Trophoblast cell (in vitro differentiated cells and primary cell): ENCODE results near the gene FBXW11.

Experiments used
- DNase-seq, 2 donors: peaks; one replicate each; pipeline ENCODE4 v3.0.0-alpha.2; 2016
- H2AFZ ChIP-seq: 2 replicates; pipeline ENCODE4 v1.6.1; 2013; ENCODE audit warnings: low read length, moderate library complexity, mild to moderate bottlenecking; ENCODE audit not compliant: insufficient read depth, poor library complexity
- H2AK5ac ChIP-seq: 2 replicates; pipeline ENCODE4 v1.6.1; 2013; ENCODE audit warnings: mild to moderate bottlenecking, low read length
- H2BK120ac ChIP-seq: 2 replicates; pipeline ENCODE4 v1.6.1; 2013; ENCODE audit warnings: low read length, mild to moderate bottlenecking, moderate library complexity; ENCODE audit not compliant: insufficient read depth, poor library complexity
- H2BK12ac ChIP-seq: 2 replicates; pipeline ENCODE4 v1.6.1; 2013; ENCODE audit warnings: mild to moderate bottlenecking, low read length, moderate library complexity
- H2BK5ac ChIP-seq: 2 replicates; pipeline ENCODE4 v1.6.1; 2013; ENCODE audit warnings: low read length, low read depth, moderate library complexity, mild to moderate bottlenecking; ENCODE audit not compliant: poor library complexity
- H3K14ac ChIP-seq: 2 replicates; pipeline ENCODE4 v1.6.1; 2013; ENCODE audit warnings: mild to moderate bottlenecking, low read length
- H3K18ac ChIP-seq: 2 replicates; pipeline ENCODE4 v1.6.1; 2013; ENCODE audit warnings: mild to moderate bottlenecking, low read length
- H3K23ac ChIP-seq: 2 replicates; pipeline ENCODE4 v1.6.1; 2013; ENCODE audit warnings: low read length
- H3K27ac ChIP-seq: 2 replicates; pipeline ENCODE4 v1.5.1; 2013; ENCODE audit warnings: low read depth, mild to moderate bottlenecking, inconsistent platforms, low read length, moderate library complexity
- H3K27me3 ChIP-seq: 2 replicates; pipeline ENCODE4 v1.6.1; 2013; ENCODE audit warnings: inconsistent platforms, mild to moderate bottlenecking, low read length, moderate library complexity; ENCODE audit not compliant: insufficient read depth
- H3K36me3 ChIP-seq, 2 experiments: 1 replicate in 1 of 2; 2 replicates in 1 of 2; pipeline ENCODE4 v1.6.1; 2013; ENCODE audit warnings: low read length in 2 of 2, mild to moderate bottlenecking in 2 of 2, moderate library complexity in 1 of 2; ENCODE audit not compliant: insufficient read depth in 2 of 2, control insufficient read depth in 1 of 2
- H3K4ac ChIP-seq: 2 replicates; pipeline ENCODE4 v1.6.1; 2013; ENCODE audit warnings: low read depth, mild to moderate bottlenecking, low read length, moderate library complexity
- H3K4me1 ChIP-seq, 2 experiments: 1 replicate in 1 of 2; 2 replicates in 1 of 2; pipeline ENCODE4 v1.6.1; 2013; ENCODE audit warnings: low read length in 2 of 2, mild to moderate bottlenecking in 2 of 2, moderate library complexity in 1 of 2; ENCODE audit not compliant: insufficient read depth in 2 of 2, control insufficient read depth in 1 of 2
- H3K4me2 ChIP-seq: 2 replicates; pipeline ENCODE4 v1.6.1; 2013; ENCODE audit warnings: inconsistent platforms, mild to moderate bottlenecking, low read length, moderate library complexity
- H3K4me3 ChIP-seq: 2 replicates; pipeline ENCODE4 v1.5.1; 2013; ENCODE audit warnings: mild to moderate bottlenecking, low read depth, low read length, inconsistent platforms
- H3K79me1 ChIP-seq: one replicate; pipeline ENCODE4 v1.6.1; 2013; ENCODE audit warnings: low read length
- H3K79me2 ChIP-seq: 2 replicates; pipeline ENCODE4 v1.6.1; 2013; ENCODE audit warnings: low read length, mild to moderate bottlenecking; ENCODE audit not compliant: control insufficient read depth, insufficient read depth, poor library complexity
- H3K9ac ChIP-seq: 2 replicates; pipeline ENCODE4 v1.6.1; 2013; ENCODE audit warnings: mild to moderate bottlenecking, low read length
- H3K9me3 ChIP-seq: 2 replicates; pipeline ENCODE4 v1.6.1; 2013; ENCODE audit warnings: low read depth, mild to moderate bottlenecking, control low read depth, inconsistent platforms, low read length; ENCODE audit not compliant: insufficient read depth
- H4K12ac ChIP-seq: 2 replicates; pipeline ENCODE4 v1.6.1; 2013; ENCODE audit warnings: low read depth, mild to moderate bottlenecking, low read length, moderate library complexity
- H4K8ac ChIP-seq: 2 replicates; pipeline ENCODE4 v1.6.1; 2013; ENCODE audit warnings: low read depth, mild to moderate bottlenecking, low read length, moderate library complexity
- H4K91ac ChIP-seq: one replicate; pipeline ENCODE4 v1.6.1; 2013; ENCODE audit warnings: low read depth, mild to moderate bottlenecking, low read length, moderate library complexity
- WGBS: extraction: QIAGEN DNeasy Blood & Tissue Kit; methylation state at CpG from one replicate; pipeline ENCODE4 v1.1.7; 2013; ENCODE audit warnings: missing lambda C conversion rate; ENCODE audit not compliant: insufficient read length, insufficient coverage; ENCODE audit errors: extremely low coverage; 5-methylcytosine and 5-hydroxymethylcytosine counted together

FBXW11 gene

DNA sequence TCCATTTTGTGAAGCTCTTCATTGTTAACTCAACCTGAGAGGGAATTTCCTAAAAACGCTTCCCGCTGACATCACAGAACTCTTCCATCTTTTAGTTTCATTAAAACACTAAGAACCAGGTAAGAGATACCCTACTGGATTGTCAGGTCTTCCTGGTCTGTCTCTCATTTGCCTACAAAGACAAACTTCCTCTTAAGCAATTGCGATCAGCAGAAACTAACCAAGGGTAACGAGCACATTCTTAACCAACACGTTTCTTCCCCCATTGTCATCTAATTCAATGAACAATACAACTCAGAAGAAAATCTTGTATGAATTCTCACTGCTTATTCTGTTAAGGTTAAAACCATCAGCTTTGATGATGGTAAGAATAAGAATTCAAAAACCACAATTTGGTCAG lies 6.6 kb downstream of the FBXW11 start:
- H3K4ac ChIP-seq = no peak overlapping the region
- H3K18ac ChIP-seq = no peak overlapping the region
- H3K27me3 ChIP-seq = no peaks in the 10 kb centered on the region
- no peak overlapping the region for H3K4me2 ChIP-seq
- H2AK5ac ChIP-seq = no peak overlapping the region
- H3K4me1 ChIP-seq = peaks cover 0 to 3% of the 10 kb centered on the region in 2 experiments
- DNase-seq = no peak
- H2BK5ac ChIP-seq = no peak overlapping the region
- no peak overlapping the region for H4K91ac ChIP-seq
- H4K12ac ChIP-seq = no peak overlapping the region
- peaks cover 5% of the 10 kb centered on the region for H3K79me2 ChIP-seq
- no peak overlapping the region for H3K9ac ChIP-seq
- H3K36me3 ChIP-seq = peaks cover 3% of the 10 kb centered on the region in 2 experiments
- no peak overlapping the region for H3K4me3 ChIP-seq
- H3K79me1 ChIP-seq = no peaks in the 10 kb centered on the region
- H3K9me3 ChIP-seq = no peaks in the 10 kb centered on the region
- whole genome bisulfite sequencing = no CpG with 5 or more reads among the region's 5 CpGs
- no peak overlapping the region for H2BK120ac ChIP-seq
- no peak overlapping the region for H2AFZ ChIP-seq
- no peak overlapping the region for H2BK12ac ChIP-seq
- no peak overlapping the region for H3K14ac ChIP-seq
- no peak overlapping the region for H3K27ac ChIP-seq
- H3K23ac ChIP-seq = no peak overlapping the region
- no peak overlapping the region for H4K8ac ChIP-seq

DNA sequence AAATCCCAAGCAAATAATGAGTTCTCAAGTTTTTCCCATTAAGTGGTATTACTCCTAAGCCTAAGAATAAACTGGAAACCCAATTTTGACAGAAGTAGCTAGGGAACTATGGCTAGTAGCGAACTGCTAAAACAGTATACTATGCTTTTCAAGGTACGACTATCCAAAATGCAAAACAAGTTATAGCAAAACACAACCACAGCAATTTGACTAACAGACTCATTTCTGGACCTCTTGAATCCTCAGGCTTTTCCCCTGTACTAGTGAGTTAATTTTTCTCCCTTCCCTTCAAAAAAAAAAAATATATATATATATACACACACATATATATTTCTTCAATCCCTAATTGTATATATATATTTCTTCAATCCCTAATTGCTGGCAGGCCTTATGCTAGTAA lies 7.3 kb downstream of the FBXW11 start:
- H3K14ac ChIP-seq = no peak overlapping the region
- no peak overlapping the region for H3K27ac ChIP-seq
- H4K91ac ChIP-seq = no peak overlapping the region
- H4K12ac ChIP-seq = no peak overlapping the region
- H3K9ac ChIP-seq = no peak overlapping the region
- H3K79me2 ChIP-seq = peaks cover 5% of the 10 kb centered on the region
- H2BK5ac ChIP-seq = no peak overlapping the region
- no peak overlapping the region for H2BK12ac ChIP-seq
- no peak overlapping the region for H3K4ac ChIP-seq
- H4K8ac ChIP-seq = no peak overlapping the region
- H3K4me1 ChIP-seq = peaks cover 0 to 2% of the 10 kb centered on the region in 2 experiments
- no peak overlapping the region for H2AFZ ChIP-seq
- H3K4me3 ChIP-seq = no peak overlapping the region
- H3K9me3 ChIP-seq = no peaks in the 10 kb centered on the region
- no peak overlapping the region for H3K18ac ChIP-seq
- no peak overlapping the region for H3K23ac ChIP-seq
- no peak overlapping the region for H2AK5ac ChIP-seq
- H3K27me3 ChIP-seq = no peaks in the 10 kb centered on the region
- no CpG with 5 or more reads among the region's 2 CpGs for WGBS
- no peak overlapping the region for H2BK120ac ChIP-seq
- H3K36me3 ChIP-seq = peaks cover 3% of the 10 kb centered on the region in 2 experiments
- H3K79me1 ChIP-seq = no peaks in the 10 kb centered on the region
- no peak overlapping the region for H3K4me2 ChIP-seq
- no peak for DNase-seq

DNA sequence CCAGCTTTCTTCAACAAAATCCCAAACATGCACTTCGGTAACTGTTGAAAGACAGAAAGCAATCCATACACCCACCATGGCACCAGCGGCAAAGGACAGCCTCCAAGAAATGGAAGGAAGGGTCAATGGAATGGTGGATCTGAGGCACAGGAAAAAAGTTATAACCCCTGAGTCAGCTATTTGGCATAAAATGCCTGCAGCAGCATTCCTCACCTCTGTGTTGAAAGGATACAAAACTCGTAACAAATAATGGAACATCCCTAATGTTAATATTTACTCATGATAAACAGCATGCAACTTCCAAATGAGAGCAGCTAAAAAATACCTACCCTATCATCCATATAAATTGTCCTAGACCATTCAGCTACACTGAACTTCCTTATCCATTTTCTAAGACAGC lies 9.4 kb downstream of the FBXW11 start:
- Histone ChIP-seq H3K79me2 (peaks cover 4% of the 10 kb centered on the region), H2BK5ac (no peak overlapping the region), H4K8ac (no peak overlapping the region), H3K14ac (no peak overlapping the region), H3K4me3 (no peak overlapping the region), H3K9ac (no peak overlapping the region), H3K4me2 (no peak overlapping the region), H3K18ac (no peak overlapping the region), H2AK5ac (no peak overlapping the region), H3K27me3 (no peaks in the 10 kb centered on the region), H2BK120ac (no peak overlapping the region), H3K79me1 (no peaks in the 10 kb centered on the region), H2AFZ (no peak overlapping the region), H3K36me3 (peaks cover 4 to 6% of the 10 kb centered on the region in 2 experiments), H2BK12ac (no peak overlapping the region), H3K4me1 (peaks cover 0 to 2% of the 10 kb centered on the region in 2 experiments), H4K91ac (no peak overlapping the region), H3K9me3 (no peaks in the 10 kb centered on the region), H3K27ac (no peak overlapping the region), H4K12ac (no peak overlapping the region), H3K4ac (peak overlapping the region; percentile 24), H3K23ac (peak overlapping the region; percentile 67)
- DNase-seq = peak in 1 of 2 donors; percentile 30
- WGBS = no CpG with 5 or more reads among the region's 3 CpGs

DNA sequence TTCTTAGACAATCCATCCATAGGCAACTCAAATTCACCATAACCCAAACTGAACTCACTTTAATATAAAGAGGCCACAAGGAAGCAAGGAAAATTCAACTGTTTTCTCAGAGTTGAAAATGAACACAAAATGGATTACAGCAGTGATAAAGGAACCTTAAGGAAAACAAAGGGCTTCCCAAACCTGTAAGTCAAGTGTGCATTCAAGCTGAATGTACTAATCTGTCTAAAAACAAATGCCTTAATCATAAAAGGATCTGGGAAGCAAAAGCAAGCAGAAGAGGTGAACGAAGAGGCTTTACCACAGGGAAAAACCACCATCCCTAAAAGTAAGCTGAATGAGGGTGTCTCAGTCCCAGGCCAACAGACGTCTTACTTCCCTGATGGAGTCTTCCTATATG lies 13.6 kb downstream of the FBXW11 start:
- Histone ChIP-seq H3K9ac (no peak overlapping the region), H2AK5ac (no peak overlapping the region), H4K12ac (no peak overlapping the region), H4K8ac (no peak overlapping the region), H3K18ac (no peak overlapping the region), H3K79me2 (no peaks in the 10 kb centered on the region), H3K79me1 (no peaks in the 10 kb centered on the region), H3K4me3 (no peak overlapping the region), H3K27ac (no peak overlapping the region), H3K36me3 (peaks cover 4 to 6% of the 10 kb centered on the region in 2 experiments), H3K27me3 (no peaks in the 10 kb centered on the region), H2BK12ac (no peak overlapping the region), H3K4me1 (peaks cover 0 to 2% of the 10 kb centered on the region in 2 experiments), H4K91ac (no peak overlapping the region), H2BK5ac (no peak overlapping the region), H2AFZ (no peak overlapping the region), H3K23ac (no peak overlapping the region), H2BK120ac (no peak overlapping the region), H3K4ac (no peak overlapping the region), H3K4me2 (no peak overlapping the region), H3K9me3 (no peaks in the 10 kb centered on the region), H3K14ac (no peak overlapping the region)
- no CpG with 5 or more reads among the region's 2 CpGs for WGBS
- no peak for DNase-seq
